ENCODE measurements around the gene NKX1-1.
"Not testable (repeated sequence)": the region's sequence is repeated elsewhere in the genome, so short reads cannot be mapped to it uniquely, and the experiment has no call there.

NKX1-1 gene

GRCh38 chr4:1403591-1404572 lies 2.4 kb downstream of the NKX1-1 start:
- DNase-seq: no peak

GRCh38 chr4:1403177-1403583 lies 3.1 kb downstream of the NKX1-1 start:
- no peak for DNase-seq

- no peak for DNase-seq
Observed at GRCh38 chr4:1402516-1403091, 3.6 kb downstream of the NKX1-1 start.

- no peak for DNase-seq
Observed at GRCh38 chr4:1402021-1402515, 4.2 kb downstream of the NKX1-1 start.

GRCh38 chr4:1401409-1402020 lies 4.7 kb downstream of the NKX1-1 start:
- no peak for DNase-seq

- no peak for DNase-seq
Observed at GRCh38 chr4:1400831-1401408, 5.3 kb downstream of the NKX1-1 start.

- no peak for DNase-seq
Observed at GRCh38 chr4:1400191-1400805, 5.9 kb downstream of the NKX1-1 start.

GRCh38 chr4:1399508-1400190 lies 6.6 kb downstream of the NKX1-1 start:
- no peak for DNase-seq

- DNase-seq: no peak
Observed at GRCh38 chr4:1398681-1399507, 7.3 kb downstream of the NKX1-1 start.

GRCh38 chr4:1396806-1397455 lies 9.3 kb downstream of the NKX1-1 start:
- DNase-seq: no peak

GRCh38 chr4:1395941-1396805 lies 10.1 kb downstream of the NKX1-1 start:
- no peak for DNase-seq

- not testable (repeated sequence) for DNase-seq
Observed at GRCh38 chr4:1395389-1395820, 10.8 kb downstream of the NKX1-1 start.

- DNase-seq: not testable (repeated sequence)
Observed at GRCh38 chr4:1394554-1395388, 11.5 kb downstream of the NKX1-1 start.

- DNase-seq: no peak
Observed at GRCh38 chr4:1393866-1394265, 12.4 kb downstream of the NKX1-1 start.

- DNase-seq: not testable (repeated sequence)
Observed at GRCh38 chr4:1393363-1393762, 12.9 kb downstream of the NKX1-1 start.

GRCh38 chr4:1385373-1386340 lies 20.6 kb downstream of the NKX1-1 start:
- no peak for DNase-seq

- DNase-seq: no peak
Observed at GRCh38 chr4:1384675-1385372, 21.4 kb downstream of the NKX1-1 start.
